Stimulated activated CD8-positive, alpha-beta memory T cell treated with anti-CD3 and anti-CD28 coated beads, Interleukin-4, amount 100 ng/mL, for 4 hours (primary cell): ENCODE measurements around the gene NUP62CL.

ENCODE experiments used
- DNase-seq, 2 donors: peaks; one replicate each; pipeline ENCODE4 v3.0.0-alpha.2; 2020; ENCODE audit warnings: low read depth in 2 of 2, low spot score in 1 of 2

The NUP62CL gene

GRCh38 chrX:107153005-107153404 lies 53.2 kb downstream of the NUP62CL start:
- DNase-seq, result no peak

GRCh38 chrX:107146670-107147069 lies 59.6 kb downstream of the NUP62CL start:
- DNase-seq, result no peak

GRCh38 chrX:107135965-107136307 lies 70.3 kb downstream of the NUP62CL start:
- no peak for DNase-seq

GRCh38 chrX:107135049-107135964 lies 70.9 kb downstream of the NUP62CL start:
- DNase-seq, result no peak

GRCh38 chrX:107123750-107124149 lies 82.5 kb downstream of the NUP62CL start:
- DNase-seq, result no peak

- no peak for DNase-seq
Measured at GRCh38 chrX:107119283-107119682, 87.0 kb downstream of the NUP62CL start.

- DNase-seq, result peak; percentile 38 to 43
Measured at GRCh38 chrX:107118322-107119147, 87.7 kb downstream of the NUP62CL start, which contains the start of gene RBM41. Gene RBM41 (minus strand): TSS chrX:107118822. CDS start chrX:107118773, 49 bp downstream.

- no peak for DNase-seq
Measured at GRCh38 chrX:107117993-107118321, 88.3 kb downstream of the NUP62CL start.

- DNase-seq, result no peak
Measured at GRCh38 chrX:107107459-107107858, 98.8 kb downstream of the NUP62CL start.

- DNase-seq, result no peak
Measured at GRCh38 chrX:107102980-107103379, 103.3 kb downstream of the NUP62CL start.

- no peak for DNase-seq
Measured at GRCh38 chrX:107076158-107076557, 130.1 kb downstream of the NUP62CL start.
